HepG2 (cell line): ENCODE results near the gene PARP2. TPM values are rescaled to one million over a fixed set of nuclear protein-coding genes. Genes with fewer than 3 reads are reported as not detected.

Experiments used
- CC2D1A ChIP-seq: sonication (generic); formaldehyde crosslinking; IDR thresholded peaks from 2 replicates; pipeline ENCODE4 v1.8.1; 2023; ENCODE audit warnings: mild to moderate bottlenecking, missing genetic modification reagents
- CHD2 ChIP-seq: IDR thresholded peaks from 2 replicates; pipeline ENCODE4 v1.6.1; 2011; ENCODE audit warnings: low read depth, low read length, improper control_type of control experiment
- E2F5 ChIP-seq: sonication (generic); formaldehyde crosslinking; conservative IDR thresholded peaks from 2 replicates; pipeline ENCODE4 v1.4.0; 2020; ENCODE audit warnings: missing genetic modification reagents
- HNF4A ChIP-seq: sonication (generic); formaldehyde crosslinking; IDR thresholded peaks from 2 replicates; pipeline ENCODE4 v1.4.0; 2020; ENCODE audit warnings: missing genetic modification reagents
- ONECUT2 ChIP-seq: sonication (generic); formaldehyde crosslinking; IDR thresholded peaks from 2 replicates; pipeline ENCODE4 v1.4.0; 2020; ENCODE audit warnings: missing genetic modification reagents
- PBX2 ChIP-seq: IDR thresholded peaks from 2 replicates; pipeline ENCODE4 v1.6.1; 2016; ENCODE audit warnings: control low read depth
- PHF21A ChIP-seq: sonication (generic); formaldehyde crosslinking; IDR thresholded peaks from 2 replicates; pipeline ENCODE4 v1.5.0; 2020; ENCODE audit warnings: mild to moderate bottlenecking, missing genetic modification reagents
- PITX1 ChIP-seq: sonication (generic); formaldehyde crosslinking; IDR thresholded peaks from 2 replicates; pipeline ENCODE4 v1.5.1; 2020; ENCODE audit warnings: mild to moderate bottlenecking, missing genetic modification reagents
- PTBP1 ChIP-seq: fragments of 200-400 bp; formaldehyde crosslinking; IDR thresholded peaks from 2 replicates; pipeline ENCODE4 v1.6.1; 2018; ENCODE audit warnings: low read length, low read depth; ENCODE audit not compliant: poor library complexity, severe bottlenecking
- RFXANK ChIP-seq: IDR thresholded peaks from 2 replicates; pipeline ENCODE4 v1.6.1; 2016
- SETDB1 ChIP-seq: sonication (generic); formaldehyde crosslinking; IDR thresholded peaks from 2 replicates; pipeline ENCODE4 v1.5.1; 2020; ENCODE audit warnings: missing genetic modification reagents, mild to moderate bottlenecking, borderline replicate concordance
- THYN1 ChIP-seq: sonication (generic); formaldehyde crosslinking; IDR thresholded peaks from 2 replicates; pipeline ENCODE4 v1.8.1; 2023; ENCODE audit warnings: low read depth, mild to moderate bottlenecking, moderate library complexity, missing genetic modification reagents, borderline replicate concordance
- YY1 ChIP-seq: IDR thresholded peaks from 2 replicates; pipeline ENCODE4 v1.6.1; 2011; ENCODE audit warnings: low read length, low read depth, moderate library complexity, mild to moderate bottlenecking; ENCODE audit not compliant: insufficient read depth, insufficient replicate concordance
- ZNF24 ChIP-seq: fragments of 450-650 bp; IDR thresholded peaks from 2 replicates; pipeline ENCODE4 v1.6.1; 2017; ENCODE audit warnings: antibody characterized with exemption, mild to moderate bottlenecking
- ZNF331 ChIP-seq: sonication (generic); formaldehyde crosslinking; IDR thresholded peaks from 2 replicates; pipeline ENCODE4 v1.4.0; 2020; ENCODE audit warnings: missing genetic modification reagents
- ZNF546 ChIP-seq: sonication (generic); formaldehyde crosslinking; conservative IDR thresholded peaks from 2 replicates; pipeline ENCODE4 v1.8.1; 2023; ENCODE audit warnings: mild to moderate bottlenecking, missing genetic modification reagents
- ZNF557 ChIP-seq: sonication (generic); formaldehyde crosslinking; IDR thresholded peaks from 2 replicates; pipeline ENCODE4 v1.4.0; 2020; ENCODE audit warnings: missing genetic modification reagents
- ZNF616 ChIP-seq: sonication (generic); formaldehyde crosslinking; IDR thresholded peaks from 2 replicates; pipeline ENCODE4 v1.5.0; 2020; ENCODE audit warnings: low read depth, mild to moderate bottlenecking, missing genetic modification reagents
- ZNF703 ChIP-seq: sonication (generic); formaldehyde crosslinking; IDR thresholded peaks from 2 replicates; pipeline ENCODE4 v1.5.1; 2020; ENCODE audit warnings: missing genetic modification reagents, mild to moderate bottlenecking, moderate library complexity, borderline replicate concordance
- ZNF768 ChIP-seq: sonication (generic); formaldehyde crosslinking; IDR thresholded peaks from 2 replicates; pipeline ENCODE4 v1.4.0; 2020; ENCODE audit warnings: missing genetic modification reagents
- ZNF83 ChIP-seq: sonication (generic); formaldehyde crosslinking; IDR thresholded peaks from 2 replicates; pipeline ENCODE4 v1.4.0; 2020; ENCODE audit warnings: missing genetic modification reagents, mild to moderate bottlenecking, borderline replicate concordance
- polyA plus RNA-seq, 8 experiments: library from polyadenylated mRNA; depleted of rRNA in 3 of 8; stranded (reverse) in 7 of 8; unstranded in 1 of 8; fragments of >200 nt; fragmentation: Illumina TruSeq in 4 of 8; extraction: Trizol in 4 of 8; gene quantifications; 2 replicates each; pipeline versions ENCODE4 v1.2.1 to v1.2.3, GENCODE V29; 2011 to 2016; ENCODE audit warnings: low read depth in 4 of 8, missing spikeins in 1 of 8, mixed read lengths in 1 of 8; ENCODE audit not compliant: insufficient read depth in 1 of 8
- total RNA-seq, 5 experiments: library from RNA; depleted of rRNA; stranded (reverse); fragments of >200 nt; fragmentation: Illumina TruSeq; extraction: Trizol; gene quantifications; 2 replicates each; pipeline ENCODE4 v1.2.3, GENCODE V29; 2016; ENCODE audit warnings: low read depth in 1 of 5
- TF ChIP-seq, protein P1 (sequence below): sonication (generic); formaldehyde crosslinking; IDR thresholded peaks from 2 replicates; pipeline ENCODE4 v1.5.0; 2020; ENCODE audit warnings: mild to moderate bottlenecking, missing genetic modification reagents
- TF ChIP-seq, protein P2 (sequence below): IDR thresholded peaks from 2 replicates; pipeline ENCODE4 v1.6.1; 2016; ENCODE audit warnings: low read depth, control low read depth
- TF ChIP-seq, protein P3 (sequence below): sonication (generic); formaldehyde crosslinking; IDR thresholded peaks from 2 replicates; pipeline ENCODE4 v1.4.0; 2020; ENCODE audit warnings: missing genetic modification reagents; ENCODE audit errors: not compliant biosample characterization

PARP2 gene
- total and polyA plus RNA-seq, 2 of the 13 experiments (the other 11 are each of a cell fraction or from before 2014, with no cell fraction given) = 37.3 to 38.4 TPM

DNA sequence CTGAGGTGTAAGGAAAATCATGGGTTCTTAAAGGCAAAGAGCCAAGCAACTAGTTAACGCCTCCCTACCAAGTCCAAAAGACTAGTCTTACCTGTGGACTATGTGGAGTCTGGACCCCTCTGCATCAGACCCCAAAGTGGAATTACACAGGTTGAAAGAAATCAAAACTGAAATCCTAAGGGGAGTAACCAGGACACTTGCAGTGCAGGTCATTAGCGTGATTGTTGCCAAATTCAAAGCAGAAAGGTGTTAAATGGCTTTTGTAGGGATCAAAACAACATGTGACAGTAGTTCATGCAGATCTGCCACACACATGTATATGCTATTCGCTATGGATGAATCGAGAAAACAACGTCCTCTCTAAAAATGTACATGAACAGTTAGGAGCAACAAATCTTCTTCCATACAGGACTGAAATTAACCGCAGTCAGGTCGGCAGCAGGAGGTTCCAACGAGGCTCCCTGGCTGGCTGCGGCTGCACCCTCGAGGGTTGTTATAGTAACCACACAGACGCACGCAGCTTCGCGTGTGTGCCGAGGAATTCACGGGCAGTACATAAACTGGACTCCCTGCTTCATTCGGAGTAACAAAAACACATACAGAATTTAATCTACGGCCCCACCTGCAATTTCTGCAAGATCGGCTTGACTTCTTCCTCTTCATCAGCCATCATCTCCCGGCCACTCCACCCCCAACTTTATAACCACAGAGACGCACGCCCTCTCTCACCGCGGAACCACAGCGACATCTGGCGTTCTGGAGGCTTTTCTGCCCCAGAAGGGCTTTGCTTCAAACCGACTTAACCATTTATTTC is 38.0 kb upstream of the PARP2 start, which contains the start of gene TTC5 (continued):
- TF ChIP-seq, protein P1, sequence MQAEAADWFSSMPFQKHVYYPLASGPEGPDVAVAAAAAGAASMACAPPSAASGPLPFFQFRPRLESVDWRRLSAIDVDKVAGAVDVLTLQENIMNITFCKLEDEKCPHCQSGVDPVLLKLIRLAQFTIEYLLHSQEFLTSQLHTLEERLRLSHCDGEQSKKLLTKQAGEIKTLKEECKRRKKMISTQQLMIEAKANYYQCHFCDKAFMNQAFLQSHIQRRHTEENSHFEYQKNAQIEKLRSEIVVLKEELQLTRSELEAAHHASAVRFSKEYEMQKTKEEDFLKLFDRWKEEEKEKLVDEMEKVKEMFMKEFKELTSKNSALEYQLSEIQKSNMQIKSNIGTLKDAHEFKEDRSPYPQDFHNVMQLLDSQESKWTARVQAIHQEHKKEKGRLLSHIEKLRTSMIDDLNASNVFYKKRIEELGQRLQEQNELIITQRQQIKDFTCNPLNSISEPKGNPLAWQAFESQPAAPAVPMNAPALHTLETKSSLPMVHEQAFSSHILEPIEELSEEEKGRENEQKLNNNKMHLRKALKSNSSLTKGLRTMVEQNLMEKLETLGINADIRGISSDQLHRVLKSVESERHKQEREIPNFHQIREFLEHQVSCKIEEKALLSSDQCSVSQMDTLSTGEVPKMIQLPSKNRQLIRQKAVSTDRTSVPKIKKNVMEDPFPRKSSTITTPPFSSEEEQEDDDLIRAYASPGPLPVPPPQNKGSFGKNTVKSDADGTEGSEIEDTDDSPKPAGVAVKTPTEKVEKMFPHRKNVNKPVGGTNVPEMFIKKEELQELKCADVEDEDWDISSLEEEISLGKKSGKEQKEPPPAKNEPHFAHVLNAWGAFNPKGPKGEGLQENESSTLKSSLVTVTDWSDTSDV (CRISPR knock-in tag) = no peak
- peak; percentile 70; the same call in 1 of the 2 replicates for TF ChIP-seq ZNF331 (CRISPR knock-in tag)
- no peak for TF ChIP-seq ZNF83
- TF ChIP-seq E2F5 (CRISPR knock-in tag) = no peak
- TF ChIP-seq PBX2 (CRISPR knock-in tag) = no peak
- TF ChIP-seq ZNF24 = peak; percentile 50; the same call in 1 of the 2 replicates
- no peak for TF ChIP-seq ONECUT2
- no peak for TF ChIP-seq CHD2
- TF ChIP-seq PHF21A (CRISPR knock-in tag) = peak; percentile 55; the same call in 1 of the 2 replicates
- TF ChIP-seq ZNF703 (CRISPR knock-in tag) = no peak
- TF ChIP-seq ZNF616 (CRISPR knock-in tag) = no peak
- TF ChIP-seq, protein P2, sequence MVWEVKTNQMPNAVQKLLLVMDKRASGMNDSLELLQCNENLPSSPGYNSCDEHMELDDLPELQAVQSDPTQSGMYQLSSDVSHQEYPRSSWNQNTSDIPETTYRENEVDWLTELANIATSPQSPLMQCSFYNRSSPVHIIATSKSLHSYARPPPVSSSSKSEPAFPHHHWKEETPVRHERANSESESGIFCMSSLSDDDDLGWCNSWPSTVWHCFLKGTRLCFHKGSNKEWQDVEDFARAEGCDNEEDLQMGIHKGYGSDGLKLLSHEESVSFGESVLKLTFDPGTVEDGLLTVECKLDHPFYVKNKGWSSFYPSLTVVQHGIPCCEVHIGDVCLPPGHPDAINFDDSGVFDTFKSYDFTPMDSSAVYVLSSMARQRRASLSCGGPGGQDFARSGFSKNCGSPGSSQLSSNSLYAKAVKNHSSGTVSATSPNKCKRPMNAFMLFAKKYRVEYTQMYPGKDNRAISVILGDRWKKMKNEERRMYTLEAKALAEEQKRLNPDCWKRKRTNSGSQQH (CRISPR knock-in tag) = peak; percentile 51; the same call in 1 of the 2 replicates
- TF ChIP-seq CC2D1A (CRISPR knock-in tag) = no peak
- peak; percentile 87 for TF ChIP-seq YY1
- peak; percentile 54; the same call in 1 of the 2 replicates for TF ChIP-seq PITX1 (CRISPR knock-in tag)
- TF ChIP-seq ZNF546 (CRISPR knock-in tag) = no peak
- TF ChIP-seq HNF4A (CRISPR knock-in tag) = no peak
- no peak for TF ChIP-seq SETDB1
- TF ChIP-seq ZNF768 (CRISPR knock-in tag) = no peak
- peak; percentile 59; the same call in 1 of the 2 replicates for TF ChIP-seq RFXANK
- no peak for TF ChIP-seq PTBP1
- TF ChIP-seq ZNF557 (CRISPR knock-in tag) = no peak
- no peak for TF ChIP-seq THYN1 (CRISPR knock-in tag)
- TF ChIP-seq, protein P3, sequence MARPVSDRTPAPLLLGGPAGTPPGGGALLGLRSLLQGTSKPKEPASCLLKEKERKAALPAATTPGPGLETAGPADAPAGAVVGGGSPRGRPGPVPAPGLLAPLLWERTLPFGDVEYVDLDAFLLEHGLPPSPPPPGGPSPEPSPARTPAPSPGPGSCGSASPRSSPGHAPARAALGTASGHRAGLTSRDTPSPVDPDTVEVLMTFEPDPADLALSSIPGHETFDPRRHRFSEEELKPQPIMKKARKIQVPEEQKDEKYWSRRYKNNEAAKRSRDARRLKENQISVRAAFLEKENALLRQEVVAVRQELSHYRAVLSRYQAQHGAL (CRISPR knock-in tag) = no peak
